NCI-H748 treated with DMSO at 0.1 percent for 48 hours (cell line): Measurements from ENCODE around the gene BSPH1.
"Not testable (repeated sequence)": the region's sequence is repeated elsewhere in the genome, so short reads cannot be mapped to it uniquely, and the experiment has no call there.

Experiments
- DNase-seq: peaks from one replicate; lab custom pipeline; 2025; lab: John Stamatoyannopoulos, UW

Gene BSPH1

GRCh38 chr19:47920107-47920506, 71.9 kb downstream of the BSPH1 start:
- DNase-seq = not testable (repeated sequence)
